HuH-7.5 (cell line): ENCODE results near the gene COQ9.
A peak's percentile ranks its signal among the peaks of the same experiment; 100 is the strongest.
"Not testable (repeated sequence)": the region's sequence is repeated elsewhere in the genome, so short reads cannot be mapped to it uniquely, and the experiment has no call there.

ENCODE experiments used
- DNase-seq: peaks from one replicate; pipeline ENCODE4 v3.0.0; 2011; ENCODE audit warnings: low spot score

COQ9 gene

GRCh38 chr16:57427307-57427706 is 20.0 kb upstream of the COQ9 start:
- no peak for DNase-seq

DNA sequence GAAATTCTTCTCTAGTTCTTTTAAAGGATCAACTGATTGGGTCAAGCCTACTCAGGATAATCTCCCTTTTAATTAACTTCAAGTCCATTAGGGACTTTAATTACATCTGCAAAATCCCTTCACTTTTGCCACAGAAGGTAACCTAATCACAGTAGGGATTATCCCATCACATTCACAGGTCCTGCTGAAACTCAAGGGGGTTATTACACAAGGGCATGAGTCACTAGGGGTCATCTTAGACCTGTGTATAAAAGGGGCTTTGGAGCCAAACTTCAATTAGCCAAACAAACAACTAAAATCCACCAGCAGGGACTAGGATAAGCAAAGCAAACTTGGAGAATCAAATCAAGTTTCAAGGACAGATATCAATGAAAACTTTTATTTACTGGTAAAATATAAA is 19.5 kb upstream of the COQ9 start:
- no peak for DNase-seq

DNA sequence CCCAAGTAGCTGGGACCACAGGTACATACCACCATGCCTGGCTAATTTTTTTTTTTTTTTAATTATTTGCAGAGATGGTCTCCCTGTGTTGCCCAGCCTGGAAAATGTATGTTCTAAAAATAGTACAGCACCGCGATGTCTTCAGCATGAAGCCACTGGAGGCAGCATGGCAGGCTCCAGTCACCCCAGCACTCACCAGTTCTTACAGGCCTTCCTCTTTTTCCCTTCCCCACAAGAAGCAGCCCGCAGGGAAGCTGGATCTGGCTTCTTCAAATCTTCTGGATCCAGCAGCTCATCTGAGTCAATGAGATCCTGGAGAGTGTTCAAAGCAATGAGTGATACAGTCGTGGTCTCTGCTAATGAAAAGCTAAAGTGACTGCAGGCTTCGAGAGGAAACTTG is 16.3 kb upstream of the COQ9 start:
- DNase-seq: no peak

DNA sequence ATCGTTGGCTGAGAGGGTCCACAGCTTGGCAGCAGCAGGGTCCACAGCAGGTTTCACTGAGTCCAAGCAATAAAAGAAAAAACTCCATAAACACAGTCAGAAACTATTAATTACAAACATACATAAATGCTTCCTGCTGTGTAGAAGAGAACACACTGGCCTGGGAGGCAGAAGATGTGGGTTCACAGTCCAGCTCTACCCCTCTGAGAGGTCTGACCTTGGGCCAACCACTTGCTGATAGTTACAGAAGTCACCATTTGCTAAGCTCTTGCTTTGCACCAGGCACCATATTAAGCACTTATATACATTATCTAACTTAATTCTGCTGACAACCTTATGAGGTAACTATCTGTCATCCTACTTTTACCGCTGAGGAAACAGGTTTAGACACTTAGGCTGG is 14.8 kb upstream of the COQ9 start:
- DNase-seq: no peak

- no peak for DNase-seq
These were observed 14.3 kb upstream of the COQ9 start for GRCh38 chr16:57432989-57433388.

- no peak for DNase-seq
These were observed 13.3 kb upstream of the COQ9 start for GRCh38 chr16:57434003-57434402.

- no peak for DNase-seq
These were observed 11.4 kb upstream of the COQ9 start for GRCh38 chr16:57435838-57436237.

GRCh38 chr16:57439947-57440346 is 7.3 kb upstream of the COQ9 start:
- DNase-seq: not testable (repeated sequence)

DNA sequence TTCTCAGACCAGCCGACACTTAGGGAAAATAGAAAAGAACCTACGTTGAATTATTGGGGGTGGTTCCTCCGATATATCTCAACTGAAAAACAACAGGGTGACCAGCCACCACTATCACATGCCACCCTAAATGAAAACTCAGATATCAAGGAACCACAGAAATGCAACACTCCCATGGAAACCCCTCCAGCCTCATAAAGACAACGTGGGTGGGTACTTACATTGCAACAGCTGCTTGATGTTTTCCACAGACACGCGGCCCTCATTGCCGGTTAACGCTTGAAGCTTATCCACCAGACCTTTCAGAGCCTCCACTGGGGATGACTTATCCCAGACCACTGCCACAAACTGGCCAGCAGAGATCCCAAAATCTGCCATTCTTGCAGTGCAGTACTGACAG is 6.7 kb upstream of the COQ9 start:
- not testable (repeated sequence) for DNase-seq

- DNase-seq: no peak
These were observed 2.6 kb upstream of the COQ9 start for GRCh38 chr16:57444711-57445110.

DNA sequence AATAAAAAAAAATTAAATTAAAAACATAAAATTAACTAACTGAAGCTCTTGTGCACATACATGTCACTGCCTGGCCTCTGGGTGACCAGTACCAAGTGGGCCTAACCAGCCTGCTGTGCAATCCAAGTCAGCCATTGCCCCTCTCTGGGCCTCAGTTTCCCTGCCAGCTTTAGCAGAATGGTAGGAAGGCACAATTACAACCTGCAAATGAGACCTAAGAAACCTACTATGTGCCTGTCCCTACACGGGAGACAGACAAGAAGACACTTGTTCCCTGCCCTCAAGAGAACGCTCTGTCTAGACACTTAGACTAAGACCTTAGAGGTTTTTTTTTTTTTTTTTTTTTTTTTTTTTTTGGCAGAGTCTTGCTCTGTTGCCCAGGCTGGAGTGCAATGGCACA is 1.8 kb upstream of the COQ9 start:
- no peak for DNase-seq

DNA sequence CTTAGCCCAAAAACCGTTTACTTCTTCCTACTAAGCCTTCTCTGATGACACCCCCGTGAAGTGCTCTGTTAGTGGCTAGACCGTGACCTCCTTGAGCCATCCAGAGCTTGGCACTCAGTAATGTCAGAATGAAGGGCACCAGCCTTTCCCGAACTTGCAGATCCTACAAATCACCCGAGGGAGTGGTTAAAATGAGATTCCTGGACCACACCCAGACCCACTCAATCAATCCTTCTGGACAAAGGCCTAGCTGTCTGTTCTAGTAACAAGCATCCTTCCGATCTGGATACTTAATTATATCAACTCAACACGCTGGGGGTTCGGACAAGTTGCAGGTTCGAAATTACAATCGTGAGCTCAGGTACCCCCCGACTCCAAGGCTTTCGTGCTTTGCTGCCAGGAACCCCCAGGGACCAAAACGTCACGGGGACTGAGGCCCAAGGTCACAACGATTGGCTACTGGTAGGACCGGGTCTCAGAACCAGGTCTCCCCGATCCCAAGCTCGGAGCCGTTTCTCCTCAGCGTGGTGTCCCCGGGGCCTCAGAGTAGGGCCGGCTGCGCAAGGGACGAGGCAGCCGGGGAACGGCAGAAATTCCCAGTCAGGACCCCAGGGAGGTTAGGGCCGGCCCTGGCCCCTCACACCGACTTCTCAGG is 621 bp upstream of the COQ9 start:
- no peak for DNase-seq

DNA sequence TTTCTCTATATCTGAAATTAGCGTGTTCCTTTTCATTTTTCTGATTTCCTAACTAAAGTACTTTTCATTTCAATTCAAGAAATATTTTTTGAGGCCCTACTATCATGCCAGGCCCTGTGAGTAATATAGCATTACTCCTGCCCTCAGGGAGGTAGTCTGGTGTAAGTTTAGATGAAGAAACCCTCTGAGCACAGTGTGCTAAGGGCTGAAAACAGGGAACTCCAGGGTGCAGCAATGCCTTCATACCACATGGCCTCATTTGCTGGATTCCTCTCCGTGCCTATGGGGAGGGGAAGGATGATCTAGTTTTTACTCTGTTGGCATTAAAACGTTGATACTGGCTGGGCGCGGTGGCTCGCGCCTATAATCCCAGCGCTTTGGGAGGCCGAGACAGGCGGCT is 4.7 kb downstream of the COQ9 start:
- DNase-seq: no peak

GRCh38 chr16:57462209-57462977 is 15.1 kb downstream of the COQ9 start, which contains the start of gene POLR2C:
TSS of gene POLR2C (plus strand) at chr16:57462679. CDS start at chr16:57462725, 46 bp downstream.
- peak; percentile 62 for DNase-seq

- no peak for DNase-seq
These were observed 15.7 kb downstream of the COQ9 start for GRCh38 chr16:57462978-57463362.

- no peak for DNase-seq
These were observed 17.2 kb downstream of the COQ9 start for GRCh38 chr16:57464523-57464922.

- no peak for DNase-seq
These were observed 21.1 kb downstream of the COQ9 start for GRCh38 chr16:57468346-57468745.

GRCh38 chr16:57469046-57469445 is 21.8 kb downstream of the COQ9 start:
- DNase-seq: no peak

- no peak for DNase-seq
These were observed 22.7 kb downstream of the COQ9 start for GRCh38 chr16:57469917-57470470.

DNA sequence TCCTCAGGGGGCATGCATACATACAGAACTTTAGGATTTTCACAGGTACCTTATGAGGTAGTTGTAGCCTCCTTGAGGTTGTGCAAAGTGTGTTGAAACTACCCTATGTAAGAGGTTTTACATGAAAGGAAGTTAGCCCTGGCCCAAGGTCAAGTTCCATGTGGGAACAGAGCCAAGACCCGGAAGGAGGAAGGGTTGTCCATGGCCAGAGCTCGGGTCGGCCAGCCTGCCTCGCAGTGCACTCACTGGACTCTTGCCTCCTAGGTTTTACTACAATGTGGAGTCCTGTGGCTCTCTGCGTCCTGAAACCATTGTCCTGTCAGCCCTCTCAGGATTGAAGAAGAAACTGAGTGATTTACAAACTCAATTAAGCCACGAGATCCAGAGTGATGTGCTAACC is 23.4 kb downstream of the COQ9 start:
- DNase-seq: no peak

- no peak for DNase-seq
These were observed 23.9 kb downstream of the COQ9 start for GRCh38 chr16:57471209-57471608.

DNA sequence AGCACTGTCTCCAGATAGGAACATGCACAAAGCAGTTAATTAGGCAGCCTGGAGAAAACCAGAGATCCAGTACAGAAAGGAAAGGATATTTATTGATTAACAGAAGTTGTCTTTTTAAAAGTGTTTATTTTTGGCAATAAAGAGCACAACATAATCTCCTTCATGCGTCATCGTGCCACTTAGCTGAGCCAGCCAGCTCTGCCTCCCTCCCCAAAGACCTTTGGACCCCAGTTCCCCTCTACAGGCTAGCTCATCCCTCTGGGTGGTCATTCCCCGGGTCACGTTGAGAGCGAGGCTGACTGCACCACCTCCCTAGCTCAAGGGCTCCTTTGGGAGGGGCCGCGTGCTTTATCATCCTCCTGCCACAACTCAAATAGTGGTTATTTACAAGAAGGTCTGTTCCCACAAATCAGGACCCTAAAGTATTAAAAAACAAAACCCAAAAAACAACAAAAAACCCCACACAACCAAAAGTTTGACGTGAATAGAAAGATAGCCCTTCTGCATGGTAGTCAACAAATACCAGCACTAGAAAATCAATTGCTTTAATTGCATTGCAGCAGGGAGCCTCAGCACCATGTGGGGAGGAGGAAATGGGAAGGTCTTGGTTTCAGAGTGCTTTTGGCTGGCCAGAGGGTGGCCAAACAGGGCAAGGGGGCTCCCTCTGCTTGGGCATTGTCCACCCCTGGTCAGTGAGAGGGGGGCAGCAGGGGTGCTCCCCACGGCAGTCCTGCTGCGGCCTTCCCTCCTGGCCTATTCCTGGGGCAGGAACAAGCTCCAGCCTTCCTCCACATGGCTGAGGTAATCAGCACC is 24.8 kb downstream of the COQ9 start:
- peak; percentile 92 for DNase-seq

- DNase-seq: no peak
These were observed 25.4 kb downstream of the COQ9 start for GRCh38 chr16:57472665-57473060.
